OCI-M2 (cell line): ENCODE data around the gene ASTN2.

Source experiments
- DNase-seq: peaks from one replicate; lab custom pipeline; 2025; ENCODE audit not compliant: unreplicated experiment; lab: John Stamatoyannopoulos, UW

Gene ASTN2

GRCh38 chr9:116549786-116550660, 864.8 kb downstream of the ASTN2 start:
- no peak for DNase-seq

GRCh38 chr9:116549061-116549664, 865.7 kb downstream of the ASTN2 start:
- no peak for DNase-seq

- no peak for DNase-seq
Measured at GRCh38 chr9:116547729-116548426, 867.0 kb downstream of the ASTN2 start.

- DNase-seq, result no peak
Measured at GRCh38 chr9:116546711-116547581, 867.9 kb downstream of the ASTN2 start.

- DNase-seq, result no peak
Measured at GRCh38 chr9:116544896-116545295, 870.0 kb downstream of the ASTN2 start.

DNA sequence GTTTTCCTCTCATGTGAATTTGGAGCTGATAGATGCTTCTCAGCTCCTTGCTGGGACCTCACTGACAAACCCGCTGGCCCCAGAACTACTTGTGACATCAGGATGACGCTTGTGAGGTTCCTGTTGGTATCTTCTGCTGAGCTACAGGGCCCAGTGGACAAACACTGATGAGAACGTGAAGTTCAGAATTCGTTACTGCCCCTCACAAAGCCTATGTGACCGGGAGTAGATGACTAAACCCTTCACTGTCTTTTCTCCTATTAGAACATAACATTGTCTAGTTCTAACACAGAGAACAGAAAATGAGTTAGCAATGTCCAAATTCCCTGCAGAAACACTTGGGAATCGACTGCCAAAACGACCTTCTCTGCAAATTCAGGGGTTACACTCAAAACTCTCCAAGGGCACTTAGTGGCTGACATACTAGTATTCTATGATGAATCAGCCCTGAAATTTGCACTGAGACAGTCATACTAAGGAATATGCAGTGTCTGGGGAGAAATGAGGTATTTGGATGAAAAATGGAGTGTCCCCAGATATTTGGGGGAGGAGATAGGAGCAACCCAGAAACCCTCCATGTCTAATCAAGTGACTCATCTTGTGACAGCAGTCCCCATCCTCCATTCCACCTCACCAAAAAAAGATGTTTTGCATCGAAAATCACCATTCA, 871.0 kb downstream of the ASTN2 start:
- DNase-seq, result no peak

DNA sequence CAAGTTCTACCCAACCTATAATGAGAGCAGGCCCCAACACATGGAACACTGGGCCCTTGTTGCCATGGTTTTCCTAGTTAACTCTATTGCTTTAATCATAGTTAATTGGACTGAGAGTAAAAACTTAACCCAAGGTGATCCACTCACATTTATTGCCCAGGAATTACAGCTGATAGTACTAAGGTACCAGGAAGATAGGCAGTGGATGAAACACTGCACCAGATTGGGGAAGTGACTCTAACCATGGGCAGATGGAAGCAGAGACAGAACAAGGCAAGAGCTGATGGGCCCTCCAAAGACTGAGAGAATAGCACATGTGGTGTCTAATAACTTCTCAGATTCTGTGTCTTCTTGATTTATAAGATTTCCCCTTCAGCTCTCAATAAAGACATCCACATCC, 873.5 kb downstream of the ASTN2 start:
- DNase-seq, result no peak

DNA sequence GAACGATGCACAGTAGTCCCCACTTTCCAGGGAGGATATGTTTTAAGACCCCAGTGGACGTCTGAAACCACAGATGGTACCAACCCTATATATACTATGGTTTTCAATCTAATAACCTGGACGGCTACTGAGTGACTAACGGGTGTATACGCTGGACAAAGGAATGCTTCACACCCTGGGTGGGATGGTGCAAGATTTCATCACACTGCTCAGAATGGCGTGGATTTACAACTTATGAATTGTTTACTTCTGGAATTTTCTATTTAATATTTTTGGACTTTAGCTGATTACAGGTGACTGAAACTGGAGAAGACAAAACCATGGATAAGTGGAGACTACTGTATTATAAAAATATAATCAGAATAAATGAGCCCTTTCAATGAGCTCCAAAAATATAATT, 875.3 kb downstream of the ASTN2 start:
- DNase-seq, result no peak

DNA sequence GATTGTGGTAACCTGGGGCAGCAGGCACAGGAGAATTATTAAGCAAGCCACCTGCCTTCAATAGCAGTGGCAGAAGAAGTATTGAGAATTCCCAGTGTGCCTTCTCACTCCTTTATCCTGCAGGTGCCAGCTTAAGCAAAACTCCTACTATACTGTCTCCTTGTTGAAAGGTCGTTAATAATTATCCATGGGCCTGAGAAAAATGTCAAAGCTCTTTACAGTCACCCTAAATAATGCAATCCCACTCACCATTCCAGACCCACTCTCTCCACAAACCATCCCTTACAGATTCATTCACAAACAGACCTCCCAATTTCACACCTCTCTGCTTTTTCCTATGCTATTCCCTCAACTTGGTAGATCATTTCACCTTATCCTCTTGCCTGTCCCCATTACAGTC, 889.2 kb downstream of the ASTN2 start:
- DNase-seq, result no peak

DNA sequence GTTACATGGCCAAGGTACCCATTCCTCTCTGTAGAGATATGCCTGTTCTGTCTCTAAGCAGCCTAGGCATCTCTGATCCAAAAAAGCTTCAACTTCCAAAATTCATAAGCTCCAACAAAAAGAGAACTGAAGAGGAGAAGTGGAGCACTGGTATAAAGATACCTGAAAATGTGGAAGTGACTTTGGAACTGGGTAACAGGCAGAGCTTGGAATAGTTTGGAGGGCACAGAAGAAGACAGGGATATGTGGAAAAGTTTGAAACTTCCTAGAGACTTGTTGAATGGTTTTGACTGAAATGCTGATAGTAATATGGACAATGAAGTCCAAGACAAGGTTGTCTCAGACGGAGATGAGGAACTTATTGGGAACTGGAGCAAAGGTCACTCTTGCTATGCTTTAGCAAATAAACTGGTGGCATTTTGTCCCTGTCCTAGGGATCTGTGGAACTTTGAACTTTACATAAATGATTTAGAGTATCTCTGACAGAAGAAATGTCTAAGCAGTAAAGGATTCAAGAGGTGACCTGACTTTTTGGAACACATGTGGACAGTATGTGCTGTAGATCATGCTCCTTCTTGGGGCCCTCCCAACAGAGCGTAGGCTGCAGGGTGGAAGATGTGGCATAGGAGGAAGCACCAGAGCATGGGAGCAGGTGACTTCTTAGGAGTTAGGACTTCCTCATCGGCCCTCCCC, 889.9 kb downstream of the ASTN2 start:
- no peak for DNase-seq

GRCh38 chr9:116520218-116520617, 894.6 kb downstream of the ASTN2 start:
- no peak for DNase-seq

DNA sequence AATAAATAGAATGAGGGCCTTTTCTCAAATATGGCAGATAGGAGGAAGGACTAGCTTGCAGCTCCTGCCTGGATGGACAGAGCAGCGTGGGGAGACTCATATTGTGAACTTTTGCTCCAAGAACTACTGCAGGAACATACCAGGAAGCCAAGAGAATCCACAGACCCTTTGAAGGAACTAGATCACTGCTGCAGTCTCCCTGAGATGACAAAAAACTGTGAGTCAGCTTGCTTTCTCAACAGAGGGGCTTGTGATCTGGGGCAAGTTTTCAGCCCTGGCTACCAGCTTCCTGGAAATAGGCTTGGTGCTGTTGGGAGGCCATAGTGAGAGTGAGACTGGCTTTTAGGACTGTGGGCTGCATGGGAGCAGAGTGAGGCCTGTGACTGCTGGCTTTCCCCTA, 898.4 kb downstream of the ASTN2 start:
- no peak for DNase-seq

- no peak for DNase-seq
Measured at GRCh38 chr9:116515541-116515940, 899.3 kb downstream of the ASTN2 start.

DNA sequence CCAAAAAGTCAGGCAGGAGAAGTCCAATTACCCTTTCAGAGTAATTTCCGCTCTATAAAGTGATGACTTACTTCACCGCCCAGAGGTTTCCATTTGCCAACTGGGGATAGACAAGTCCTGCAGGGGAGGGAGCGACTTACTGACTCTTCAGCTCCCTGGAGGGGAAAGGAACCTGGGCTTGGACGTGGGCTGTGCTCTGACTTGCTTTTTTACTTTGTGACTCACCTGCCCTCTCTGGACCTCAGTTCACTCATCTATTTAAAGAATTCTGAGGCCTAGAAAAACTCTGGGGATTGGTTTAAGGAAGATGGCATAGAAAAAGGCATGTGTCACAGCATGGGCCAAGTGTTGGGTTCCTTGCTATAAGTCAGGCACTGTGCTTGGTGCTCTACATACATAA, 908.2 kb downstream of the ASTN2 start:
- no peak for DNase-seq

GRCh38 chr9:116504893-116505480, 909.9 kb downstream of the ASTN2 start:
- no peak for DNase-seq

DNA sequence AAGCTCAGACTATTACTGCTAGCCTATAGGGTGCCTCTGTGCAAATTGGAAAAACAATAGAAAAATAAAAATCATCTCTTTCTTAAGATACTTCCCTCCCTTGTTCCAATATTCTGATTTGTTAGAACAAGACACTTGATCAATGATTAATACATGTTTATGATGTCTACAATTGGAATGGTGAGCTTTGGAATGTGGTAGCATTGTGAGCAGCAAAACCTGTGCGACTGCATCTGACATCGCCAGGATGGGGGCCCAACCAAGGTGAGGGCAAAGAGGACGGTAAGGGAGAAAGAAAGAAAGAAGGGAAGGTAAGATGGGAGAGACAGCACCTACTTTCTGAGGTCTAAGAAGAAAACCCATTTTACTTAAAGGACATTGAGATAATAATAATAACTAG, 910.8 kb downstream of the ASTN2 start:
- DNase-seq, result no peak

GRCh38 chr9:116502746-116503145, 912.1 kb downstream of the ASTN2 start:
- no peak for DNase-seq

DNA sequence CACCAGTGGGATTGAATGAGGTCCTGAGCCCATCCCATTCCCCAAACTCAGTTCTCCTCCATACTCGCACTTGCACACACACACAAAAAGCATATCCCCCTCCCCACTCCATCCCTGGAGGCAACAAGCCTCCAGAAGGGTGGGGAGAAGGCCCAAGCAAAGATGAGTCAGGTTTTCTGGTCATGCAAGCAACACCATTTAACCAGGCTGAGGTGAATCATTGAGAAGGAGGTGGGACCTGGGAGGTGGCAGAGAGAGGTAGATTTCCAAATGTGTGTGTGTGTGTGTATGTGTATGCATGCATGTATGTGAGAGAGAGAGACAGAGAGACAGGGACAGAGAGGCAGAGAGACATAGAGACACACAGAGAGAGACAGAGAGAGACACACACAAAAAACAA, 913.0 kb downstream of the ASTN2 start:
- DNase-seq, result no peak

GRCh38 chr9:116499986-116500871, 914.6 kb downstream of the ASTN2 start:
- no peak for DNase-seq
